H9 (cell line): ENCODE data around the gene CSRNP3. TPM values are rescaled to one million over a fixed set of nuclear protein-coding genes. Genes with fewer than 3 reads are reported as not detected.

Experiments
- DNase-seq: peaks from one replicate; pipeline ENCODE4 v3.0.0-alpha.2; 2017
- H2AFZ ChIP-seq: one replicate; pipeline ENCODE4 v1.6.1; 2013; ENCODE audit warnings: mild to moderate bottlenecking, low read length, control low read depth, moderate library complexity
- H2AK5ac ChIP-seq: 2 replicates; pipeline ENCODE4 v1.6.1; 2013; ENCODE audit warnings: low read length, control low read depth, mixed read lengths; ENCODE audit not compliant: insufficient read length
- H2BK120ac ChIP-seq: one replicate; pipeline ENCODE4 v1.6.1; 2013; ENCODE audit warnings: low read depth, mild to moderate bottlenecking, low read length, control low read depth, inconsistent platforms; ENCODE audit not compliant: poor library complexity, severe bottlenecking
- H2BK12ac ChIP-seq: 2 replicates; pipeline ENCODE4 v1.6.1; 2013; ENCODE audit warnings: low read length, control low read depth, mixed read lengths, low read depth; ENCODE audit not compliant: insufficient read length
- H2BK15ac ChIP-seq: 2 replicates; pipeline ENCODE4 v1.6.1; 2013; ENCODE audit warnings: low read depth, low read length, control low read depth
- H2BK20ac ChIP-seq: one replicate; pipeline ENCODE4 v1.6.1; 2013; ENCODE audit warnings: low read depth, mild to moderate bottlenecking, low read length, control low read depth, inconsistent platforms; ENCODE audit not compliant: poor library complexity, severe bottlenecking
- H2BK5ac ChIP-seq: 2 replicates; pipeline ENCODE4 v1.6.1; 2013; ENCODE audit warnings: low read length, control low read depth, mixed read lengths; ENCODE audit not compliant: insufficient read length
- H3K14ac ChIP-seq: 2 replicates; pipeline ENCODE4 v1.6.1; 2013; ENCODE audit warnings: low read length, control low read depth; ENCODE audit not compliant: insufficient read depth
- H3K18ac ChIP-seq: 2 replicates; pipeline ENCODE4 v1.6.1; 2013; ENCODE audit warnings: low read depth, mild to moderate bottlenecking, mixed read lengths, low read length, control low read depth; ENCODE audit not compliant: insufficient read length
- H3K23ac ChIP-seq: 2 replicates; pipeline ENCODE4 v1.6.1; 2013; ENCODE audit warnings: low read length, control low read depth, mixed read lengths, low read depth; ENCODE audit not compliant: insufficient read length
- H3K23me2 ChIP-seq: 2 replicates; pipeline ENCODE4 v1.6.1; 2013; ENCODE audit warnings: low read depth, mild to moderate bottlenecking, mixed read lengths, low read length, control low read depth; ENCODE audit not compliant: insufficient read length, poor library complexity, severe bottlenecking
- H3K27ac ChIP-seq: 2 replicates; pipeline ENCODE4 v1.5.1; 2013; ENCODE audit warnings: low read length, control low read depth, mixed read lengths, low read depth; ENCODE audit not compliant: insufficient read length
- H3K27me3 ChIP-seq: 2 replicates; pipeline ENCODE4 v1.6.1; 2013; ENCODE audit warnings: low read length, control low read depth, inconsistent platforms; ENCODE audit not compliant: insufficient read depth
- H3K4ac ChIP-seq: 2 replicates; pipeline ENCODE4 v1.6.1; 2013; ENCODE audit warnings: low read depth, mild to moderate bottlenecking, control low read depth, inconsistent platforms, low read length, moderate library complexity
- H3K4me1 ChIP-seq: 2 replicates; pipeline ENCODE4 v1.6.1; 2013; ENCODE audit warnings: low read length, control low read depth, inconsistent platforms; ENCODE audit not compliant: insufficient read depth
- H3K4me2 ChIP-seq: 2 replicates; pipeline ENCODE4 v1.6.1; 2013; ENCODE audit warnings: low read length, control low read depth, mixed read lengths; ENCODE audit not compliant: insufficient read length, insufficient read depth
- H3K56ac ChIP-seq: 2 replicates; pipeline ENCODE4 v1.6.1; 2013; ENCODE audit warnings: low read depth, mild to moderate bottlenecking, mixed read lengths, low read length, control low read depth; ENCODE audit not compliant: insufficient read length
- H3K79me1 ChIP-seq: 2 replicates; pipeline ENCODE4 v1.6.1; 2013; ENCODE audit warnings: low read depth, mild to moderate bottlenecking, moderate library complexity, low read length, control low read depth, inconsistent platforms; ENCODE audit not compliant: insufficient read depth, poor library complexity, severe bottlenecking
- H3K79me2 ChIP-seq: 2 replicates; pipeline ENCODE4 v1.6.1; 2013; ENCODE audit warnings: low read length, control low read depth, inconsistent platforms; ENCODE audit not compliant: insufficient read depth
- H3K9ac ChIP-seq: 2 replicates; pipeline ENCODE4 v1.6.1; 2013; ENCODE audit warnings: low read length, control low read depth, mixed read lengths; ENCODE audit not compliant: insufficient read length; ENCODE audit errors: extremely low read depth
- H3K9me3 ChIP-seq: one replicate; pipeline ENCODE4 v1.6.1; 2013; ENCODE audit warnings: low read depth, low read length, inconsistent platforms; ENCODE audit not compliant: control insufficient read depth
- H3T11ph ChIP-seq: one replicate; pipeline ENCODE4 v1.6.1; 2013; ENCODE audit warnings: mild to moderate bottlenecking, low read length, control low read depth, inconsistent platforms
- H4K20me1 ChIP-seq: one replicate; pipeline ENCODE4 v1.6.1; 2013; ENCODE audit not compliant: control insufficient read depth, insufficient read length, insufficient read depth
- H4K5ac ChIP-seq: 2 replicates; pipeline ENCODE4 v1.6.1; 2013; ENCODE audit warnings: low read depth, mild to moderate bottlenecking, mixed read lengths, low read length, control low read depth; ENCODE audit not compliant: insufficient read length
- H4K8ac ChIP-seq: replicated peaks from 2 replicates; pipeline ENCODE4 v1.6.1; 2013; ENCODE audit warnings: low read length, control low read depth, mixed read lengths, low read depth; ENCODE audit not compliant: insufficient read length
- H4K91ac ChIP-seq: 2 replicates; pipeline ENCODE4 v1.6.1; 2013; ENCODE audit warnings: low read depth, mild to moderate bottlenecking, moderate library complexity, mixed read lengths, low read length, control low read depth; ENCODE audit not compliant: insufficient read length
- H3K27ac Mint-ChIP-seq, 3 experiments: 2 replicates in 2 of 3; 3 replicates in 1 of 3; pipeline ENCODE4 v1.8.0; 2020 to 2021; ENCODE audit warnings: mixed read lengths in 3 of 3, mild to moderate bottlenecking in 1 of 3, moderate library complexity in 1 of 3
- H3K27me3 Mint-ChIP-seq: 2 replicates; pipeline ENCODE4 v1.8.0; 2021; ENCODE audit warnings: low read depth, mild to moderate bottlenecking, moderate library complexity, mixed read lengths
- H3K36me3 Mint-ChIP-seq, 3 experiments: 2 replicates in 2 of 3; 3 replicates in 1 of 3; pipeline ENCODE4 v1.8.0; 2020 to 2021; ENCODE audit warnings: low read depth in 3 of 3, mixed read lengths in 3 of 3; ENCODE audit not compliant: insufficient read depth in 1 of 3
- H3K4me1 Mint-ChIP-seq, 2 experiments: 2 replicates each; pipeline ENCODE4 v1.8.0; 2020; ENCODE audit warnings: mixed read lengths in 2 of 2
- H3K4me3 Mint-ChIP-seq, 2 experiments: 2 replicates in 1 of 2; 3 replicates in 1 of 2; pipeline ENCODE4 v1.8.0; 2020 to 2021; ENCODE audit warnings: mild to moderate bottlenecking in 2 of 2, mixed read lengths in 2 of 2, moderate library complexity in 1 of 2
- H3K9me3 Mint-ChIP-seq, 2 experiments: 2 replicates in 1 of 2; 3 replicates in 1 of 2; pipeline ENCODE4 v1.8.0; 2020; ENCODE audit warnings: mild to moderate bottlenecking in 2 of 2, mixed read lengths in 2 of 2, moderate library complexity in 1 of 2
- CTCF ChIP-seq: fragments of 200-600 bp; sonication (generic); conservative IDR thresholded peaks from 3 replicates; pipeline ENCODE4 v1.8.0; 2021; ENCODE audit warnings: antibody characterized with exemption, mild to moderate bottlenecking
- WGBS: extraction: QIAGEN DNeasy Blood & Tissue Kit; methylation state at CpG from one replicate; pipeline ENCODE4 v1.1.7; 2013; ENCODE audit warnings: missing lambda C conversion rate, low lambda C conversion rate, mixed read lengths; ENCODE audit not compliant: insufficient read length; ENCODE audit errors: extremely low coverage; 5-methylcytosine and 5-hydroxymethylcytosine counted together
- total RNA-seq: library from RNA; stranded (reverse); gene quantifications from 2 replicates; pipeline ENCODE4 v1.2.1, GENCODE V29; 2021

CSRNP3 gene
- total RNA-seq, 1 experiment from 2014 or later: 3.6 TPM

GRCh38 chr2:165497659-165498317 lies 28.3 kb downstream of the CSRNP3 start:
- H3K9me3 Mint-ChIP-seq: no peaks in the 10 kb centered on the region
- H3K56ac ChIP-seq: no peak overlapping the region
- H4K20me1 ChIP-seq: no peaks in the 10 kb centered on the region
- H3K9me3 ChIP-seq: no peaks in the 10 kb centered on the region
- no peak overlapping the region for H3K23ac ChIP-seq
- H2AK5ac ChIP-seq: no peak overlapping the region
- DNase-seq: no peak
- WGBS: no CpG with 5 or more reads among the region's 3 CpGs
- no peaks in the 10 kb centered on the region for H3K4me1 ChIP-seq
- H2BK15ac ChIP-seq: no peak overlapping the region
- H3K79me2 ChIP-seq: no peaks in the 10 kb centered on the region
- no peak overlapping the region for H3K4ac ChIP-seq
- no peak overlapping the region for H2AFZ ChIP-seq
- H3K23me2 ChIP-seq: no peaks in the 10 kb centered on the region
- no peak overlapping the region for H3K4me2 ChIP-seq
- H3K4me1 Mint-ChIP-seq: peaks cover 5 to 6% of the 10 kb centered on the region in 2 experiments; a peak in 3 of 4 replicates
- no peak overlapping the region for H4K8ac ChIP-seq
- TF ChIP-seq CTCF: no peak
- no peak overlapping the region for H2BK20ac ChIP-seq
- no peak overlapping the region for H3K27ac Mint-ChIP-seq
- no peak overlapping the region for H3K14ac ChIP-seq
- peaks cover 0 to 2% (median 0%) of the 10 kb centered on the region in 3 experiments; a peak in 2 of 7 replicates for H3K36me3 Mint-ChIP-seq
- H3K79me1 ChIP-seq: no peaks in the 10 kb centered on the region
- no peak overlapping the region for H4K5ac ChIP-seq
- no peaks in the 10 kb centered on the region for H3K27me3 ChIP-seq
- no peaks in the 10 kb centered on the region for H3K27me3 Mint-ChIP-seq
- H4K91ac ChIP-seq: no peak overlapping the region
- no peak overlapping the region for H2BK12ac ChIP-seq
- no peak overlapping the region for H2BK120ac ChIP-seq
- H3T11ph ChIP-seq: no peak overlapping the region
- H2BK5ac ChIP-seq: no peak overlapping the region
- no peak overlapping the region for H3K4me3 Mint-ChIP-seq
- H3K18ac ChIP-seq: no peak overlapping the region
- H3K9ac ChIP-seq: no peak overlapping the region
- no peak overlapping the region for H3K27ac ChIP-seq
